ENCODE data around the gene ERC2. TPM values are rescaled to one million over a fixed set of nuclear protein-coding genes. Genes with fewer than 3 reads are reported as not detected.

ERC2 gene
- polyA plus RNA-seq, 1 experiment = 0.07 TPM

- no peak for DNase-seq (ENCODE audit: low read depth)
- H3K36me3 ChIP-seq (ENCODE audit: control insufficient read depth, insufficient read depth, low read length) = no peaks in the 10 kb centered on the region
- ChIA-PET CTCF (no interaction called here), POLR2A (no interaction called here)
- no peaks in the 10 kb centered on the region for H3K27me3 ChIP-seq (ENCODE audit: control insufficient read depth, insufficient read depth, low read length)
- H3K4me3 ChIP-seq (ENCODE audit: low read depth, low read length) = no peak overlapping the region
- TF ChIP-seq CTCF (IDR thresholded peaks at IDR 0.05; ENCODE audit: insufficient read depth, low read depth, low read length) = no peak
Measured at GRCh38 chr3:55516392-55517030, 951.8 kb downstream of the ERC2 start.

GRCh38 chr3:55515550-55516246, 952.6 kb downstream of the ERC2 start:
- ChIA-PET POLR2A (interaction anchor here (0.5 to 0.6 kb wide), 2 partner anchors 9 to 527 kb away, joined by 3 to 8 read pairs; no protein-coding TSS in a partner anchor), CTCF (no interaction called here)
- no peak overlapping the region for H3K4me3 ChIP-seq (ENCODE audit: low read depth, low read length)
- no peak for TF ChIP-seq CTCF (IDR thresholded peaks at IDR 0.05; ENCODE audit: insufficient read depth, low read depth, low read length)
- no peaks in the 10 kb centered on the region for H3K36me3 ChIP-seq (ENCODE audit: control insufficient read depth, insufficient read depth, low read length)
- DNase-seq (ENCODE audit: low read depth) = no peak
- H3K27me3 ChIP-seq (ENCODE audit: control insufficient read depth, insufficient read depth, low read length) = no peaks in the 10 kb centered on the region

GRCh38 chr3:55514962-55515361, 953.3 kb downstream of the ERC2 start:
- CTCF ChIA-PET = no interaction called here
- TF ChIP-seq CTCF (IDR thresholded peaks at IDR 0.05; ENCODE audit: insufficient read depth, low read depth, low read length) = no peak

GRCh38 chr3:55512571-55513343, 955.5 kb downstream of the ERC2 start:
- CTCF ChIA-PET = interaction anchor here (0.7 to 1.9 kb wide), 3 partner anchors 9 to 109 kb away, joined by 3 read pairs; no protein-coding TSS in a partner anchor
- Histone ChIP-seq H3K36me3 (ENCODE audit: control insufficient read depth, insufficient read depth, low read length) (no peaks in the 10 kb centered on the region), H3K4me3 (ENCODE audit: low read depth, low read length) (no peak overlapping the region), H3K27me3 (ENCODE audit: control insufficient read depth, insufficient read depth, low read length) (no peaks in the 10 kb centered on the region)
- no peak for TF ChIP-seq CTCF (IDR thresholded peaks at IDR 0.05; ENCODE audit: insufficient read depth, low read depth, low read length)
- no peak for DNase-seq (ENCODE audit: low read depth)
- POLR2A ChIA-PET = interaction anchor here (0.6 kb wide), 1 partner anchor 86 kb away, joined by 8 read pairs; no protein-coding TSS in a partner anchor

More at GRCh38 chr3:55514962-55515361, 953.3 kb downstream of the ERC2 start:
- no peak for DNase-seq (ENCODE audit: low read depth)
- POLR2A ChIA-PET = no interaction called here
- Histone ChIP-seq H3K4me3 (ENCODE audit: low read depth, low read length) (no peak overlapping the region), H3K36me3 (ENCODE audit: control insufficient read depth, insufficient read depth, low read length) (no peaks in the 10 kb centered on the region), H3K27me3 (ENCODE audit: control insufficient read depth, insufficient read depth, low read length) (no peaks in the 10 kb centered on the region)
